ENCODE data around the gene CFAP20. TPM values are rescaled to one million over a fixed set of nuclear protein-coding genes. Genes with fewer than 3 reads are reported as not detected.

The CFAP20 gene
- total RNA-seq, 1 experiment from 2014 or later, result 60.4 TPM

DNA sequence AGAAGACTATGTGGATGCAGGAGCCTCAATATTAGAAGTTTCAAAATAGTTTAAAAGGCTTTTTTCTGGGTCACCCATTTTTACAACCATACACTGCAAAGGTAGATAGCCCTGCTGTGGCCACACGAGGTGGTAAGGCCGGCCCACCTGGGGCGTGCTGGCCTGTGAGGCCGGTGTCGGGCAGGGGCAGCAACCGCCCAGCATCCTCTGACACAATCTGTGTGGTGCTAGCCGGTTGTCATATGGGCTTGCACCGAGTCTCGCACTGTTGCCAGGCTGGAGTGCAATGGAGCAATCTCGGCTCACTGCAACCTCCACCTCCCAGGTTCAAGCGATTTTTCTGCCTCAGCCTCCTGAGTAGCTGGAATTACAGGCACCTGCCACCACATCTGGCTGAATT lies 44.0 kb downstream of the CFAP20 start:
- Histone ChIP-seq H3T11ph (ENCODE audit: low read length) (no peak overlapping the region), H3K14ac (ENCODE audit: insufficient read depth, low read length) (no peak overlapping the region), H3K4me2 (ENCODE audit: insufficient read depth, insufficient read length, low read length) (no peak overlapping the region), H2BK5ac (ENCODE audit: insufficient read length, low read length) (no peak overlapping the region), H4K8ac (replicated peaks; ENCODE audit: insufficient read length, low read depth, low read length) (no peak overlapping the region), H2AK5ac (ENCODE audit: insufficient read length, low read length) (no peak overlapping the region), H3K18ac (ENCODE audit: insufficient read length, low read depth, low read length) (no peak overlapping the region), H2BK12ac (ENCODE audit: insufficient read length, low read depth, low read length) (no peak overlapping the region), H4K5ac (ENCODE audit: insufficient read length, low read depth, low read length) (no peak overlapping the region), H4K91ac (ENCODE audit: insufficient read length, low read depth, low read length) (no peak overlapping the region), H4K20me1 (ENCODE audit: control insufficient read depth, insufficient read depth, insufficient read length) (no peaks in the 10 kb centered on the region), H3K4ac (ENCODE audit: low read depth, low read length) (no peak overlapping the region), H2BK20ac (ENCODE audit: low read depth, low read length, poor library complexity, severe bottlenecking) (no peak overlapping the region), H3K27ac (ENCODE audit: insufficient read length, low read depth, low read length) (no peak overlapping the region), H3K79me1 (ENCODE audit: insufficient read depth, low read depth, low read length, poor library complexity, severe bottlenecking) (no peaks in the 10 kb centered on the region), H3K9ac (ENCODE audit: extremely low read depth, insufficient read length, low read length) (no peak overlapping the region), H3K56ac (ENCODE audit: insufficient read length, low read depth, low read length) (no peak overlapping the region), H3K27me3 (ENCODE audit: insufficient read depth, low read length) (no peaks in the 10 kb centered on the region), H3K4me1 (ENCODE audit: insufficient read depth, low read length) (no peaks in the 10 kb centered on the region; the same call in 1 of the 2 replicates), H2BK15ac (ENCODE audit: low read depth, low read length) (no peak overlapping the region), H3K79me2 (ENCODE audit: insufficient read depth, low read length) (no peaks in the 10 kb centered on the region), H2BK120ac (ENCODE audit: low read depth, low read length, poor library complexity, severe bottlenecking) (no peak overlapping the region), H3K9me3 (ENCODE audit: control insufficient read depth, low read depth, low read length) (no peaks in the 10 kb centered on the region), H3K23ac (ENCODE audit: insufficient read length, low read depth, low read length) (no peak overlapping the region), H2AFZ (ENCODE audit: low read length) (no peak overlapping the region), H3K23me2 (ENCODE audit: insufficient read length, low read depth, low read length, poor library complexity, severe bottlenecking) (no peaks in the 10 kb centered on the region)
- Mint-ChIP-seq H3K27ac (no peak overlapping the region), H3K4me3 (no peak overlapping the region), H3K36me3 (ENCODE audit: insufficient read depth in 1 of 3, low read depth in 3 of 3) (no peaks in the 10 kb centered on the region), H3K9me3 (no peaks in the 10 kb centered on the region; a peak in 1 of 5 replicates), H3K4me1 (peaks cover 17 to 18% of the 10 kb centered on the region in 2 experiments), H3K27me3 (ENCODE audit: low read depth) (peaks cover 8% of the 10 kb centered on the region)
- TF ChIP-seq, protein P1, sequence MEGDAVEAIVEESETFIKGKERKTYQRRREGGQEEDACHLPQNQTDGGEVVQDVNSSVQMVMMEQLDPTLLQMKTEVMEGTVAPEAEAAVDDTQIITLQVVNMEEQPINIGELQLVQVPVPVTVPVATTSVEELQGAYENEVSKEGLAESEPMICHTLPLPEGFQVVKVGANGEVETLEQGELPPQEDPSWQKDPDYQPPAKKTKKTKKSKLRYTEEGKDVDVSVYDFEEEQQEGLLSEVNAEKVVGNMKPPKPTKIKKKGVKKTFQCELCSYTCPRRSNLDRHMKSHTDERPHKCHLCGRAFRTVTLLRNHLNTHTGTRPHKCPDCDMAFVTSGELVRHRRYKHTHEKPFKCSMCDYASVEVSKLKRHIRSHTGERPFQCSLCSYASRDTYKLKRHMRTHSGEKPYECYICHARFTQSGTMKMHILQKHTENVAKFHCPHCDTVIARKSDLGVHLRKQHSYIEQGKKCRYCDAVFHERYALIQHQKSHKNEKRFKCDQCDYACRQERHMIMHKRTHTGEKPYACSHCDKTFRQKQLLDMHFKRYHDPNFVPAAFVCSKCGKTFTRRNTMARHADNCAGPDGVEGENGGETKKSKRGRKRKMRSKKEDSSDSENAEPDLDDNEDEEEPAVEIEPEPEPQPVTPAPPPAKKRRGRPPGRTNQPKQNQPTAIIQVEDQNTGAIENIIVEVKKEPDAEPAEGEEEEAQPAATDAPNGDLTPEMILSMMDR (conservative IDR thresholded peaks at IDR 0.05), result no peak
- no CpG with 5 or more reads among the region's 11 CpGs for WGBS (ENCODE audit: extremely low coverage, insufficient read length, low lambda C conversion rate)
- no peak for DNase-seq

Measured in H9 (cell line).